LHCN-M2 (cell line): ENCODE results near the gene LZTR1. TPM values are rescaled to one million over a fixed set of nuclear protein-coding genes. Genes with fewer than 3 reads are reported as not detected.

Experiments
- DNase-seq: peaks from one replicate; pipeline ENCODE4 v3.0.0-alpha.2; 2012; ENCODE audit warnings: low read depth
- total RNA-seq: library from RNA; depleted of rRNA; stranded (reverse); fragments of >200 nt; gene quantifications from 2 replicates; pipeline ENCODE4 v1.2.3, GENCODE V29; 2014

LZTR1 gene
- total RNA-seq, 1 experiment from 2014 or later, result 64.1 TPM

DNA sequence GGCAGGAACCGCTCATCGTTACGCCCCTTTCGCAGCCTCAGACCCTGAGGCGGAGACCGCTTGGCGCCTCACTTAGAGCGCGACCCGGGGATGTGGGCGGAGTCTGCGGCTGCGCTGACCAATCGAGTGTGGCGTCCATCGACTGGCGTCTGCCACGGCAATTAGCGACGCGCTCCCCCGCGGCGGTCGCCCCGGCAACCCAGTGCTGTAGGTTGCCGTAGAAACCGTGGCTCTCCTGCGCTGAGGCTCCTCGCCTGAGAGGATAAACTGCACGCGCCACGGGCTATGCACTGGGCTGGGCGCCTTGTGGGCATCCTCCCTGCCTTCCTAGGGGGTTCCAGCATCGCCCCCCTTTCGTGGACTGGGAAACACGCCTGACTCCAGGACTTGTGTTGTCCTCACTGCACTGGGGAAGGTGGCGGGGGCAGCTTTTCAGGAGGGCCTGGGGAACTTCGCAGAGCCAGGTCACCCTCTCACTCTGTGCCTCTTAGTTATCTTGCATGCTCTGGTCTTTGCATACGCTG, 32.2 kb downstream of the LZTR1 start:
- DNase-seq, result peak; percentile 93

DNA sequence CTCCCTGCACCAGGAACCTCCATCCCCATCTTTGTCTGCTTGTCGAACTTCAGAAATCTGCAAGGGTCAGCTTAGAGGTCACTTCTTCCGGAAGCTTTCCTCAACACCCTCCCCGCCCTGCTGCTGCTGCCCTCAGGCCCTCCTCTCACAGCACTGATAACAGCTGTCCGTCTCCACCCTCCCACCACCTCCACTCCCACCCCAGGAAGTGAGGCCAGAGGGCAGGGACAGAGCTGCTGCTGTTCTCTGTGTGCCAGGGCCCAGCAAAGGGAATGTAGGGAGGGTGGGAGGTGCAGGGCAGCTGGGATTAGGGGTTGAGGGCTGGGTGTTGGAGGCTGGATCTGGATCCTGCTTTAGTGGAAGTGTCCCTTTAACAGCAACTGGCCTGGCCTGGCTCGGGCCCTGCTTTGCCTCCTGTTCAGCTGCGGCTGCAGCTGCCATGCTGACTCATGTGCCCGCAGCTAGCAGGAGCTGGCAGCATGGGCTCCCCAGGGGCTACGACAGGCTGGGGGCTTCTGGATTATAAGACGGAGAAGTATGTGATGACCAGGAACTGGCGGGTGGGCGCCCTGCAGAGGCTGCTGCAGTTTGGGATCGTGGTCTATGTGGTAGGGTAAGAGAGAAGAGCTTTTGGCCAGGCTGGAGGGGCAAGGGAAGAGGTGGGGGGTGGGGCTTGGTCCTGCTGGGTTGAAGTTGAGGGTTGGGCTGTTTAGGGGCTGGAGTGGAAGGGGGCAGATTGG, 32.8 kb downstream of the LZTR1 start, which contains the start of gene P2RX6:
TSS of gene P2RX6 (plus strand) at position 440 of the 740 bp plus-strand sequence. CDS start at position 450, 10 bp downstream.
- peak; percentile 98 for DNase-seq

- DNase-seq, result no peak
These were observed 33.4 kb downstream of the LZTR1 start for GRCh38 chr22:21015466-21016006.

GRCh38 chr22:21016644-21017420, 34.7 kb downstream of the LZTR1 start:
- DNase-seq, result no peak

DNA sequence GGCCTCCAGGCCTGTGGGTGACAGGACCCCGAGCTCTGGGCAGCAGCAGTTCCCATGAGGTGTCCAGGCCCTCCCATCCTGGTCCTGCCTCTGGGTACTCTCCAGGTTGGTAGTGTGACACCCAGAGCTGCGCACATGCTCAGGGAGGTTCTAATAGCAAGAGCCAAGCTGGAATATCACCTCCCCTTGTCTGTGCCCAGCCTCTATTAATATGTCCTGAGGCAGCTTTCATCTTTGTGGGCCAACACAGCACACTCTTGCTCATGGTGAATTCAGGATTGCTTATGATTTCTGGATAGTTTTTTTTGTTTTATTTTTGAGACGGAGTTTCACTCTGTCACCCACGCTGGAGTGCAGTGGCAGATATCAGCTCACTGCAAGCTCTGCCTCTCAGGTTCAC, 36.2 kb downstream of the LZTR1 start:
- DNase-seq, result no peak

DNA sequence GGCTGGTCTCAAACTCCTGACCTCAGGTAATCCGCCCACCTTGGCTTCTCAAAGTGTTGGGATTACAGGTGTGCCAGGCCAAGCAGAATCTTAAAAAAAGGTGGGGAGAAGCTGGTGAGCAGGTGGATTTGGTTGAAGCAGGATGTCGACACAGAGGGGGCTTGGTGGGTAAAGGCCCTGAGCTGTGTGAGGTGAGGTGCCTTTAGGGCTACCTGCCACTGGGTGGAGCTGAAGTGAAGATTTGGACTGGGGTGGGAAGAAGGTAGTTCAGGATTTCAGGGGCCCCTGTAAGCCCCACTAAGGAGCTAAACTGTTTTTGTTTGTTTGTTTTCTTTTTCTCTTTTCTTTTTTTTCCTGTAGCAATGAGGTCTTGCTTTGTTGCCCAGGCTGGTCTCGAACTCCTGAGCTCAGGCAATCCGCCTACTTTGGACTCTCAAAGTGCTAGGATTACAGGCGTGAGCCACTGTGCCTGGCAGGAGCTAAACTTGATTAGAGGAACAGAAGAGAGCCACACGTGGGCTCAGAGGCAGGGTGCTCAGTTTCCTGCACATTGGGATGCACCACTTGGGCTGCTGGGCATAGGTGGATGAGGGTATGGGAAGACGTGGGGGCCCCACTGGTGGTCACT, 38.8 kb downstream of the LZTR1 start:
- no peak for DNase-seq

GRCh38 chr22:21022507-21022906, 40.4 kb downstream of the LZTR1 start:
- DNase-seq, result no peak

DNA sequence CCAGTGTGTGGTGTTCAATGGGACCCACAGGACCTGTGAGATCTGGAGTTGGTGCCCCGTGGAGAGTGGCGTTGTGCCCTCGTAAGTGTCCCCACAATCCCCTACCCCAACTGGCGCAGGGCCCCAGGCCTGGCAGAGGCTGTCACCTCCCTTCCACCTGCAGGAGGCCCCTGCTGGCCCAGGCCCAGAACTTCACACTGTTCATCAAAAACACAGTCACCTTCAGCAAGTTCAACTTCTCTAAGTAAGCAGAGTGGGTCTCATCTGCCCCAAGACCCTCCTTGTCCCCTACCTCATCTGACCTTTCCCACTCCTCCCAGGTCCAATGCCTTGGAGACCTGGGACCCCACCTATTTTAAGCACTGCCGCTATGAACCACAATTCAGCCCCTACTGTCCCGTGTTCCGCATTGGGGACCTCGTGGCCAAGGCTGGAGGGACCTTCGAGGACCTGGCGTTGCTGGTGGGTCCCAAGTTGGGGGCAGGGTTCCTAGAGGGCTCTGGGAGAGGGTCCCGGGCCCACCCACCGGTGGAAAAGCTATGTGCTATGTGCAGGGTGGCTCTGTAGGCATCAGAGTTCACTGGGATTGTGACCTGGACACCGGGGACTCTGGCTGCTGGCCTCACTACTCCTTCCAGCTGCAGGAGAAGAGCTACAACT, 41.0 kb downstream of the LZTR1 start:
- no peak for DNase-seq

DNA sequence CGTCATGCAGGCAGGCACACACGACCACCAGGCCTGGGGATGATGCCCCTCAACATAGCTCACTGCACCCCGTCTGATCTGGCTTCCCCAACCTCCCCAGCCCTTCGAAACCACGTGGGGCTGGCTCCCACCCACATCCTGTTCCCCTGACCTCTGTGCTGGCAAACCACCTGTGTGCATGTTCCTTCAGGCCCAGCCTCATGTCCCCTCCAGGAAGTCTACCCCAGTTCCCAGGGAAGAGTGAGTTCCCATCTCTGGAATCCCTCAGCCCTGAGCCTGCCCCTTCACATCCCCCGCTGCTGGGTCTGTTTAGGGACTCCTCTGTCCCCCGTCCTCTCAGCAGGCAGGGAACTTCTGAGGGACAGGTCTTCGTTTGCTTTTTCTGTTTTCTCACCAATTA, 43.2 kb downstream of the LZTR1 start:
- DNase-seq, result no peak

- DNase-seq, result no peak
These were observed 44.0 kb downstream of the LZTR1 start for GRCh38 chr22:21025763-21026755.

GRCh38 chr22:21026783-21027692, 44.9 kb downstream of the LZTR1 start:
- DNase-seq, result peak; percentile 52

DNA sequence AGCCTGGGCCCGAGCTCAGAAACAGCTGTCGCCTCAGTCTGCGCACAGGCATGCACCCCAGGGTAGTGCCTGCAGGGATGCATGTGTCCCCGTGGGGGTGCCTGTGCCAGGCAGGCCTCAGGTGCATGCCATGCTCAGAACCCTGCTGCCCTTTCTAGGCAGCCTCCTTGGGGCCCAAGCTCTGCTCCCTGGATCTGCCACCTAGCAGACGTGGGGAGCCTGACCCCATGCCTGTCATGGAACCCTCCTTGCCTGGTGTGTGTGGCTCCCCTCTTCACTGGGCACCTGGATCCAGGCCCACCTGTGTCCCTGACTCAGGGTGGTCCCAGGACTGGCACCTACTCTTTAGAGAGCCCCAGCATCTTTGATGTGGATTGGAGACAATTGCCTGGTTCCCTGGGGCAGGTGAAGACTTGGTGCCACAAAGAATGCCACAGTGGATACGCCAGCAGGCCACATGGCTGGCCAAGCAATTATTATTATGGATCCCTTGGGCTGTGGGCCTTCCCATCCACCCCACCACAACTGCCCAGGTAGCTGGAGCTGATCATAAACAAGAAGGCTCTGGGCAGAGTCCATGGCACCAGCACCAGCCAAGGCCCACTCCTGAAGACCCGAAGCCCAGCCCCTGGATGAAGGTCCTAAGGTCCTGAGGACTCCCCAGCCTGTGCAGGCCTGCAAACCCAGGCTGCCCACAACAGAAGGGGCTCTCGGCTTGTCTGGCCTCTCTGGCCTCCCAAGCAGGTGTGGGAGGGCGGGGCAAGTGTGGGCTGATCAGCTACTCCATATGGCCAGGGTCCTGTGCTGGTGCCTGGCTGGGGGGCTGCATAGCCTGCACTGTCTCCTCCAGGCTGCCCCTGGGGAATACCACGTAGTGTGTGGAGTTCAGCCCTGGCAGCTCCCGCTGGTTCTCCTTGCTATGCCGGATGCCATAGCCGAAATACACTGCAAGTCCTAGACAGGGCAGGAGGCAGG, 46.5 kb downstream of the LZTR1 start:
- DNase-seq, result no peak

DNA sequence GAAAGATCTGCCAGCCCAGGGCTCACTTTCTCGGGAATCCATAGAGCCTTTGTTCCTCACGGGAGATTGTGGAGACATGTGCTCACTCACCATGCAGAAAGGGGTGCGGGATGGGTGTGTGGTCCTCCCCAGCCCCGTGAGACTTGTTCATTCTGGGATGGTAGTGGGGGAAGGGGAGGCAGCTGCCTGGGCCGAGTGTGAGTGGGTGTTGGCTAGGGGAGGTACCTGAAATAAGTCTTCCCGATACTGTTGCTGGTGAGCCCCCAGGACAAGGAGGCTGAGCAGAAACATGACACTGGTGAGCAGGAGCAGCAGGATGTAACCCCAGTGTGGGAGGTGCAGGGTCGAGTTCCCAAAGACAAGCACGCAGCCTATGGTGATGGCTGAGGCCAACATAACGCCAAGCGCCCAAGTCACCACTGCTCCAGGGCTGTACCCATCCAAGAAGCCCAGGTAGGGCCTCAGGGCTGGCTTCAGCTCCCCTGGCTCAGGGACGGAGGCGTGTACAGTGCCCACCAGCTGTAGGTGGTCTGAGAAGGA, 47.5 kb downstream of the LZTR1 start:
- no peak for DNase-seq

DNA sequence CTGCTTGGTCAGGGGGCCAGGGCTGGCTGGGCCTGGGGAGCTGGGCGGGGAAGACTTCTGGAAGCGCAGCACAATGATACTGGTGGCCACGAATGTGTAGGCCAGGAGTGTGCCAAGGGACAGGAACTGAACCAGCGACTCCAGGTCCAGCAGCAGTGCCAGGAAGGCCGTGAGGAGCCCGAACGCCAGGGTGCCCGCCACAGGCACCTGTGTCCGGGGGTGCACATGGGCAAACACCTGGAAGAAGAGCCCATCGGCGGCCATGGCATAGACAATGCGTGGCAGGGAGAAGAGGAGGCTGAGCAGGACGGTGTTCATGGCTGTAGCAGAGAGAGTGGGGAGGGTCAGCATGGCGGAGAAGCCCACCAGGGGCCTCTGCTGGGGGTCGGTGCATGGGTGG, 47.9 kb downstream of the LZTR1 start:
- DNase-seq, result no peak

- DNase-seq, result no peak
These were observed 48.8 kb downstream of the LZTR1 start for GRCh38 chr22:21030621-21031544.

DNA sequence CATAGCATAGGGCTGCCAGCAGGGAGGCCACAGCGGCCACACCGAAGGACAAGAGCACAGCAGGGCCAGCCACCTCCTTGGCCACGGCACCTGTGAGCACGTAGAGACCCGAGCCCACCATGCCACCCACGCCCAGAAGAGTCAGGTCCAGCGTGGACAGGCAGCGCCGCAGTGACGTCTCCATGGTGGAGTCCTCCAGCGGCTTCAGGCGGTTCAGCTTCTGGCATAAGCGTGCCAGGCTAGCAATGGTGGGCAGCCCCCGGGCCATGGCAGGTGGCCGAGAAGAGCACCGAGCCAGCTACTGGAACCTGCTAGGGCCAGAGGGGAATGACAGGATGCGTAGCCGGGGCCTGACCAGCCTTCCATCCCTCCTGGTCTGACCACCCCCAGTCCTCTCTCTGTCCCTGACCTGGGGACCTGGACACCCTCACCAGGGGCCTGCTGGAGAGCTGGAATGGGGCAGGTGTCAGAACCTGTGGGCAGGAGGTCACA, 49.5 kb downstream of the LZTR1 start:
- no peak for DNase-seq
